WERI-Rb-1 (cell line): ENCODE data around the gene MAST4.

Experiments used
- DNase-seq: peaks from one replicate; pipeline ENCODE4 v3.0.0-alpha.2; 2020
- H3K27ac ChIP-seq: fragments of 250-450 bp; sonication (Bioruptor Pico); 2 replicates; pipeline ENCODE4 v1.5.1; 2020; ENCODE audit warnings: mild to moderate bottlenecking, moderate library complexity
- H3K27me3 ChIP-seq: fragments of 250-450 bp; sonication (Bioruptor Pico); 2 replicates; pipeline ENCODE4 v1.5.1; 2021; ENCODE audit warnings: mild to moderate bottlenecking, low read depth, moderate library complexity; ENCODE audit not compliant: insufficient read depth, severe bottlenecking
- H3K36me3 ChIP-seq: fragments of 250-450 bp; sonication (Bioruptor Pico); 2 replicates; pipeline ENCODE4 v1.5.1; 2020; ENCODE audit warnings: mild to moderate bottlenecking, moderate library complexity
- H3K4me3 ChIP-seq: 2 replicates; pipeline ENCODE4 v1.5.1; 2011; ENCODE audit warnings: low read depth, mild to moderate bottlenecking, control low read depth, low read length
- H3K9me3 ChIP-seq: fragments of 250-450 bp; sonication (Bioruptor Pico); 2 replicates; pipeline ENCODE4 v1.5.1; 2021; ENCODE audit warnings: mild to moderate bottlenecking, moderate library complexity; ENCODE audit not compliant: severe bottlenecking
- CTCF ChIP-seq: IDR thresholded peaks from 2 replicates; pipeline ENCODE4 v1.5.1; 2011; ENCODE audit warnings: low read depth, mild to moderate bottlenecking, control low read depth, inconsistent platforms, low read length

Gene MAST4

GRCh38 chr5:67006500-67006848 is 410.3 kb downstream of the MAST4 start:
- DNase-seq: no peak
- H3K4me3 ChIP-seq: no peak overlapping the region
- TF ChIP-seq CTCF: no peak

GRCh38 chr5:67009028-67009427 is 412.8 kb downstream of the MAST4 start:
- no peak for TF ChIP-seq CTCF
- no peak overlapping the region for H3K27ac ChIP-seq
- H3K9me3 ChIP-seq: no peaks in the 10 kb centered on the region
- H3K4me3 ChIP-seq: no peak overlapping the region
- H3K27me3 ChIP-seq: no peaks in the 10 kb centered on the region
- no peak for DNase-seq
- no peaks in the 10 kb centered on the region for H3K36me3 ChIP-seq

More at GRCh38 chr5:67006500-67006848, 410.3 kb downstream of the MAST4 start:
- H3K27ac ChIP-seq: no peak overlapping the region
- H3K36me3 ChIP-seq: no peaks in the 10 kb centered on the region
- no peaks in the 10 kb centered on the region for H3K27me3 ChIP-seq
- no peaks in the 10 kb centered on the region for H3K9me3 ChIP-seq

- TF ChIP-seq CTCF: no peak
- no peaks in the 10 kb centered on the region for H3K36me3 ChIP-seq
- no peaks in the 10 kb centered on the region for H3K27me3 ChIP-seq
- no peak overlapping the region for H3K27ac ChIP-seq
- H3K4me3 ChIP-seq: no peak overlapping the region
- no peak for DNase-seq
- no peaks in the 10 kb centered on the region for H3K9me3 ChIP-seq
These were observed 414.7 kb downstream of the MAST4 start for GRCh38 chr5:67010684-67011409.

- Histone ChIP-seq H3K9me3 (no peaks in the 10 kb centered on the region), H3K36me3 (no peaks in the 10 kb centered on the region), H3K4me3 (no peak overlapping the region), H3K27me3 (no peaks in the 10 kb centered on the region), H3K27ac (no peak overlapping the region)
- TF ChIP-seq CTCF: no peak
- DNase-seq: no peak
These were observed 415.2 kb downstream of the MAST4 start for GRCh38 chr5:67011422-67011821.

- H3K36me3 ChIP-seq: no peaks in the 10 kb centered on the region
- H3K27ac ChIP-seq: no peak overlapping the region
- no peaks in the 10 kb centered on the region for H3K9me3 ChIP-seq
- DNase-seq: no peak
- H3K27me3 ChIP-seq: no peaks in the 10 kb centered on the region
- TF ChIP-seq CTCF: no peak
- no peak overlapping the region for H3K4me3 ChIP-seq
These were observed 416.0 kb downstream of the MAST4 start for GRCh38 chr5:67012171-67012570.

- no peaks in the 10 kb centered on the region for H3K36me3 ChIP-seq
- no peaks in the 10 kb centered on the region for H3K9me3 ChIP-seq
- TF ChIP-seq CTCF: no peak
- DNase-seq: no peak
- no peak overlapping the region for H3K27ac ChIP-seq
- no peak overlapping the region for H3K4me3 ChIP-seq
- no peaks in the 10 kb centered on the region for H3K27me3 ChIP-seq
These were observed 417.5 kb downstream of the MAST4 start for GRCh38 chr5:67013719-67014118.
